ENCODE results near the gene GALNT10. TPM values are rescaled to one million over a fixed set of nuclear protein-coding genes. Genes with fewer than 3 reads are reported as not detected.

GALNT10 gene
- total and polyA plus RNA-seq, 2 of the 8 experiments (the other 6 are each of a cell fraction or from before 2014, with no cell fraction given), result 4.6 to 15.5 TPM

DNA sequence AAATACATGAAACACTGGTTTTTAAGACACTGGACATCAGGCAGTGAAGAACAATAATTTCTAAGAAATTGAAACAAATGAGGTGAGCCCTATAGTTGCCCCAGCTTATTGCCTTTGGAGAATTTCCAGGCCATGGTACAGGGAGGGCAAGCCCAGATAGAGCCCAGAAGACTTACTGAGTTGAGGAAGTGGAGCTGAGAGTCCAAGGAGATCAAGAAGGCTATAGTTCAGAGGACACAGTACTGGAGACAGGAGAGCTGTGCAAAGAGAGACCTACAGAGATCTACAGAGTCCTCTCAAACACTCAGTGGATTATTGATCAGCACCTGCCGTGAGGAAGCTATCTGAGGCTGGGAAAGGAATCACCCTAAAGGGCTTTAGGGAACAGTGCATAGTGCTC, 112.6 kb downstream of the GALNT10 start:
- DNase-seq (ENCODE audit: low read depth in 1 of 2, low spot score in 2 of 2) (peak in 1 of 2 experiments; percentile 4), FAIRE-seq (no peak)
- POLR2A ChIA-PET (ENCODE audit: partially characterized antibody), result interaction anchor here (0.7 kb wide), 2 partner anchors 9 to 114 kb away, joined by 3 read pairs; no protein-coding TSS in a partner anchor
- H3K9ac ChIP-seq (replicated peaks in 1 of 4; ENCODE audit: extremely low read depth in 1 of 4, low read depth in 3 of 4, low read length in 3 of 4), result no peak overlapping the region
- no peak overlapping the region for H2BK15ac ChIP-seq (ENCODE audit: low read length)
- no peak overlapping the region for H3K4me3 ChIP-seq (ENCODE audit: extremely low read depth in 1 of 4, insufficient read depth in 2 of 4, low read depth in 3 of 4, low read length in 4 of 4)
- no peak overlapping the region for H2AK5ac ChIP-seq (ENCODE audit: low read depth, low read length)
- H3K36me3 ChIP-seq (ENCODE audit: control insufficient read depth in 2 of 4, insufficient read depth in 4 of 4, low read length in 3 of 4), result no peaks in the 10 kb centered on the region
- no peak overlapping the region for H4K5ac ChIP-seq (ENCODE audit: insufficient read length, low read depth, low read length)
- no peaks in the 10 kb centered on the region for H4K20me1 ChIP-seq (replicated peaks in 1 of 2; ENCODE audit: control insufficient read depth in 1 of 2, insufficient read depth in 2 of 2, low read length in 2 of 2)
- H2BK120ac ChIP-seq (replicated peaks; ENCODE audit: low read depth, low read length), result no peak overlapping the region
- no peaks in the 10 kb centered on the region for H3K4me1 ChIP-seq (replicated peaks in 1 of 4; ENCODE audit: control insufficient read depth in 3 of 4, insufficient read depth in 4 of 4, low read length in 3 of 4)
- H3K23ac ChIP-seq (ENCODE audit: insufficient read length), result no peak overlapping the region
- no peak overlapping the region for H3K14ac ChIP-seq (ENCODE audit: insufficient read length)
- H2AFZ ChIP-seq (ENCODE audit: low read length), result no peak overlapping the region
- no peak overlapping the region for H4K8ac ChIP-seq (ENCODE audit: extremely low read depth, insufficient read depth, low read length)
- no peak overlapping the region for H3K4ac ChIP-seq (replicated peaks; ENCODE audit: insufficient read length, low read depth, low read length)
- H3K79me1 ChIP-seq (ENCODE audit: low read depth, low read length), result no peaks in the 10 kb centered on the region
- H2BK12ac ChIP-seq (ENCODE audit: low read depth, low read length), result no peak overlapping the region
- H2BK5ac ChIP-seq (ENCODE audit: low read depth, low read length), result no peak overlapping the region
- no peak overlapping the region for H3K27ac ChIP-seq (ENCODE audit: low read depth, low read length)
- H3K18ac ChIP-seq (ENCODE audit: extremely low read depth, low read length), result no peak overlapping the region
- no peak overlapping the region for H2BK20ac ChIP-seq (ENCODE audit: low read length)
- H3K79me2 ChIP-seq (ENCODE audit: control insufficient read depth in 1 of 2, insufficient read depth in 2 of 2, low read length in 2 of 2), result no peaks in the 10 kb centered on the region
- no peaks in the 10 kb centered on the region for H3K9me3 ChIP-seq (ENCODE audit: insufficient read depth in 2 of 2, low read depth in 1 of 2, low read length in 1 of 2)
- no peak overlapping the region for H3K4me2 ChIP-seq (ENCODE audit: insufficient read depth in 1 of 2, low read depth in 2 of 2, low read length in 2 of 2)
- H3K27me3 ChIP-seq (replicated peaks in 1 of 4; ENCODE audit: control insufficient read depth in 3 of 4, extremely low read depth in 1 of 4, insufficient read depth in 3 of 4, low read length in 3 of 4), result no peaks in the 10 kb centered on the region
- CTCF ChIA-PET (ENCODE audit: partially characterized antibody), result interaction anchor here (0.6 to 1.6 kb wide), 3 partner anchors 48 to 296 kb away, joined by 3 to 5 read pairs (median 4); no protein-coding TSS in a partner anchor
- no peaks in the 10 kb centered on the region for H3K23me2 ChIP-seq (ENCODE audit: low read depth, low read length)
- no peak overlapping the region for H3K56ac ChIP-seq (replicated peaks; ENCODE audit: insufficient read length, low read depth, low read length)
- no peak overlapping the region for H4K91ac ChIP-seq (replicated peaks; ENCODE audit: insufficient read length, low read length)
- 76% methylated on average over 1 of the region's 1 CpG; no CpG with 5 or more reads in 1 of the 2 experiments for WGBS, 2 experiments (ENCODE audit: extremely low coverage in 1 of 2, insufficient coverage in 1 of 2, insufficient read length in 1 of 2, insufficient replicate concordance in 2 of 2, low coverage in 1 of 2, low lambda C conversion rate in 2 of 2, missing lambda C conversion rate in 1 of 2)
- TF ChIP-seq BACH1 (IDR thresholded peaks at IDR 0.05; ENCODE audit: low read length) (no peak), CREB1 (IDR thresholded peaks at IDR 0.05) (no peak), BCL11A (IDR thresholded peaks at IDR 0.05; ENCODE audit: low read depth in 2 of 2, low read length in 2 of 2) (no peak), JUND (IDR thresholded peaks at IDR 0.05; ENCODE audit: low read length) (no peak), CHD2 (IDR thresholded peaks at IDR 0.05; ENCODE audit: low read length) (no peak), POLR2AphosphoS5 (IDR thresholded peaks at IDR 0.05; ENCODE audit: low read depth, low read length) (no peak), SP4 (IDR thresholded peaks at IDR 0.05; ENCODE audit: low read length) (no peak), NRF1 (IDR thresholded peaks at IDR 0.05; ENCODE audit: low read depth, low read length) (no peak)
- TF ChIP-seq, protein P1, sequence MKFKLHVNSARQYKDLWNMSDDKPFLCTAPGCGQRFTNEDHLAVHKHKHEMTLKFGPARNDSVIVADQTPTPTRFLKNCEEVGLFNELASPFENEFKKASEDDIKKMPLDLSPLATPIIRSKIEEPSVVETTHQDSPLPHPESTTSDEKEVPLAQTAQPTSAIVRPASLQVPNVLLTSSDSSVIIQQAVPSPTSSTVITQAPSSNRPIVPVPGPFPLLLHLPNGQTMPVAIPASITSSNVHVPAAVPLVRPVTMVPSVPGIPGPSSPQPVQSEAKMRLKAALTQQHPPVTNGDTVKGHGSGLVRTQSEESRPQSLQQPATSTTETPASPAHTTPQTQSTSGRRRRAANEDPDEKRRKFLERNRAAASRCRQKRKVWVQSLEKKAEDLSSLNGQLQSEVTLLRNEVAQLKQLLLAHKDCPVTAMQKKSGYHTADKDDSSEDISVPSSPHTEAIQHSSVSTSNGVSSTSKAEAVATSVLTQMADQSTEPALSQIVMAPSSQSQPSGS (IDR thresholded peaks at IDR 0.05; ENCODE audit: low read length), result no peak
